ENCODE data around the gene GALNT2. TPM values are rescaled to one million over a fixed set of nuclear protein-coding genes. Genes with fewer than 3 reads are reported as not detected.

GALNT2 gene
- total RNA-seq, 1 experiment from 2014 or later, result 152 TPM

DNA sequence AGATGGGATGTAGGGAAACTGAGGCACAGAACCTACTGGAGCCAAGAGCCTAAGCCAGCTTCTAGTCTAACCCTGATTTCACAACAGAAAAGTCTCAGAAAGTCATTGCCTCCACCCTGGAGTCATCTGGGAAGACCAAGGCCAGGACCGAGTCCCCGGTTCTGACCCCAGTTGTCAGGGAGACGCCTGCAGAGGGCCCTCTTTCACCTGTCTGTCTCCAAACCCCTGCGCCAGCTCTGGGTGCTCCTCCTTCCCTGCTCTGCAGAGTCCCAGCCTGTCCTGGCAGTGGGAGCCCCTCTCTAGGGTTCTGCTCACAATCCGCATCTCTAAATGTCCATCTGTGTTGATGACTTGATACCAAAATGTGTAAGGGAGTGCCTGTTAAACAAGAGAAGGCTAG, 209.4 kb downstream of the GALNT2 start:
- ATAC-seq (no peak), DNase-seq (ENCODE audit: low read depth, low spot score) (no peak)
- in situ Hi-C loops (cut with HindIII; ENCODE audit: low pct_unique_long_range_greater_than_20kb, low sequenced_read_pairs) (no loop called here), intact Hi-C loops (cut with micrococcal nuclease; ENCODE audit: unreplicated experiment) (no loop called here)
- Histone ChIP-seq H3K36me3 (ENCODE audit: control insufficient read depth, insufficient read depth, low read length) (peaks cover 9% of the 10 kb centered on the region; the same call in 1 of the 2 replicates), H3K4me3 (ENCODE audit: low read depth in 2 of 2, low read length in 2 of 2) (no peak overlapping the region), H3K9me3 (ENCODE audit: control insufficient read depth, insufficient read depth, low read depth, low read length) (no peaks in the 10 kb centered on the region), H3K27me3 (ENCODE audit: control insufficient read depth, insufficient read depth, low read length) (no peaks in the 10 kb centered on the region), H3K27ac (ENCODE audit: low read length) (no peak overlapping the region), H3K4me1 (ENCODE audit: control insufficient read depth, insufficient read depth, low read length) (no peaks in the 10 kb centered on the region)
- ChIA-PET POLR2A (no interaction called here), CTCF (no interaction called here)
- TF ChIP-seq CTCF (IDR thresholded peaks at IDR 0.05) (no peak), REST (IDR thresholded peaks at IDR 0.05; ENCODE audit: insufficient read depth in 1 of 2, low read depth in 2 of 2, low read length in 1 of 2) (no peak), POLR2AphosphoS5 (IDR thresholded peaks at IDR 0.05; ENCODE audit: low read depth, low read length) (no peak), TCF7L2 (IDR thresholded peaks at IDR 0.05; ENCODE audit: low read depth, low read length) (no peak), SIN3A (IDR thresholded peaks at IDR 0.05; ENCODE audit: borderline replicate concordance, insufficient read depth, low read depth, low read length) (no peak)
- no TSS peak for BruUV-seq (replicated peaks)

DNA sequence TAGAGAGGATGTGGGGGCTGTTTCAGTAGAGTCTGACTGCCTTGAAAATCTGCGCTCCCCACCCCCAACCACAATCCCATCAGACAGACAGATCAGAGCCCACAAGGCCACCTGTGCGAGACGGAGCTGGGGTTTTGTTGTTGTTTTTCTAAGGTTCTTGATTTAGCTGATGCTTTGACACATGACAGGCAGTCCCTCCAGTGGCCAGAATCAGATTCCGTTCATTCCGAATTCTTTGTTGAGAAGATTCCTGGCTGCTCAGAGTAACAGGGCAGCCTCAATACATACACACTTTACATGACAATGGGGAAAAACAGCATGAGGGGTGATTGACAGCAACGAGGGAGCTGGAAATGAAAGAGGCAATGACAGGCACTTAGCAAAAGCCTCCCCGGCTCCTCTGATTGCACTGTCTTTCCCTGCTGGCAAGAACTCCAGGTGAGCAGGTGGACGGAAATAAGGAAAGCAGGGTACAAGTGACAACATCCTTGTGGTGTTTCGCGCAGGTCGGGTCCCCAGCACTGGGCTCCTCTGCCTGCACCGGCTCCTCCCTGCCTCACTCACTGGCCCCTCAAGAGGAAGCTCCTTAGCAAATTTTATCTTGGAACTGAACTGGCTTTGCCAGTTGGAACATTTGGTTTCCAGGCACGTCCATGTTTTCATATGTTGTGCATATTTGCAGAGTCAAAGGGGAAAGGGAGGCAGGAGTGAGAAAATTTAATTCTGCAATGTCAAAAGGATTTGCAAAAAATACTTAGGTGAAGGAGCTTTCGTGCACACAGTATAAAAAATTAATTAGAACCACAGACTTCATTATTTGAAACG, 210.4 kb downstream of the GALNT2 start:
- in situ Hi-C loops (cut with HindIII; ENCODE audit: low pct_unique_long_range_greater_than_20kb, low sequenced_read_pairs), result no loop called here
- TF ChIP-seq CTCF (IDR thresholded peaks at IDR 0.05), result no peak
- no peaks in the 10 kb centered on the region for H3K4me1 ChIP-seq (ENCODE audit: control insufficient read depth, insufficient read depth, low read length)
- DNase-seq (ENCODE audit: low read depth, low spot score) (no peak), ATAC-seq (no peak)
- H3K36me3 ChIP-seq (ENCODE audit: control insufficient read depth, insufficient read depth, low read length), result peaks cover 9% of the 10 kb centered on the region; the same call in 1 of the 2 replicates
- POLR2A ChIA-PET, result no interaction called here
- no peaks in the 10 kb centered on the region for H3K27me3 ChIP-seq (ENCODE audit: control insufficient read depth, insufficient read depth, low read length)
- CTCF ChIA-PET, result interaction anchor here (0.7 kb wide), 1 partner anchor 1409 kb away, joined by 3 read pairs; no protein-coding TSS in a partner anchor
- H3K4me3 ChIP-seq (ENCODE audit: low read depth in 2 of 2, low read length in 2 of 2), result no peak overlapping the region
- BruUV-seq (replicated peaks), result no TSS peak
- no peaks in the 10 kb centered on the region for H3K9me3 ChIP-seq (ENCODE audit: control insufficient read depth, insufficient read depth, low read depth, low read length)
- intact Hi-C loops (cut with micrococcal nuclease; ENCODE audit: unreplicated experiment), result no loop called here
- no peak overlapping the region for H3K27ac ChIP-seq (ENCODE audit: low read length)
